ENCODE measurements around the gene ANKRD9.
"Not testable (repeated sequence)": the region's sequence is repeated elsewhere in the genome, so short reads cannot be mapped to it uniquely, and the experiment has no call there.

ANKRD9 gene

DNA sequence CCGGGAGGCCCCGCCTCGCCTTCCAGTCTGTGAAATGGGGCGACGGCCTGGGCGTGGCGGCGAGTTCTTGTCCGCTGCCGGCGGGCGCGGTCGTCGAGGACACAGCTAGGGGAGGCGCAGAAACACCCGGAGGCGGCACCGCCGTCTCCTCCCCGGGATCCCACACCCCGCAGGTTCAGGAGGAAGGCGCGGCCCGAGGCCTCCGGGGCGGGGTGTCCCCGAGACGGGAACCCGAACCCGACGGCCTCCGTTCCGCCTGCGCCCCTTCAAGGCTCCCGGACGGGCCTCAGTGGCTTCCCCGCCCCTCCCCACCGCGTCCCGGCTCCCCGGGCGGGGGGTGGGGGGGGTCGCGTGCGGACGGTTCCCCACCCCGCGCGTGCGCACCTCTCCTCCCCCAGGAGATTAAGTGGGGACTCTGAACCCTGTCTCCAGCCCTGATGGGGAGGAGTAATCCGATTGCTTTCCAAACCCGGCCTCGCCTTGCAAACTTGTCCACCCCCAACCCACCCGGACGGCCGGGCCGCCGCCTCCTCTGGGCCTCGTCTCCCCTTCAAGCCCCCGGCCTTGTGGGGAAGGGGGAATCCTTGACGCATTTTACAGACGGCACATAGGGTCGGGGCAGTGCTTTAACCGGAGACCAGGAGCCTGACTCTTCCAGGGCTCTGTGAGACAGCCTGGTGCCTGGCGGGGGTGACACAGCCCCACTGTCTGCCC, 35.3 kb upstream of the ANKRD9 start:
- H3K9ac ChIP-seq (ENCODE audit: low read depth, low read length) = no peak overlapping the region
- H3K36me3 ChIP-seq (ENCODE audit: control insufficient read depth, insufficient read depth, low read length) = no peaks in the 10 kb centered on the region
- H3K4me3 ChIP-seq (ENCODE audit: low read depth, low read length) = peak overlapping the region; percentile 38
- H3K4me1 ChIP-seq (ENCODE audit: control insufficient read depth, insufficient read depth, low read length) = peaks cover 8% of the 10 kb centered on the region
- no peaks in the 10 kb centered on the region for H3K9me3 ChIP-seq (ENCODE audit: control insufficient read depth, insufficient read depth, low read length)
- no peaks in the 10 kb centered on the region for H3K27me3 ChIP-seq (ENCODE audit: control insufficient read depth, insufficient read depth, low read length)

DNA sequence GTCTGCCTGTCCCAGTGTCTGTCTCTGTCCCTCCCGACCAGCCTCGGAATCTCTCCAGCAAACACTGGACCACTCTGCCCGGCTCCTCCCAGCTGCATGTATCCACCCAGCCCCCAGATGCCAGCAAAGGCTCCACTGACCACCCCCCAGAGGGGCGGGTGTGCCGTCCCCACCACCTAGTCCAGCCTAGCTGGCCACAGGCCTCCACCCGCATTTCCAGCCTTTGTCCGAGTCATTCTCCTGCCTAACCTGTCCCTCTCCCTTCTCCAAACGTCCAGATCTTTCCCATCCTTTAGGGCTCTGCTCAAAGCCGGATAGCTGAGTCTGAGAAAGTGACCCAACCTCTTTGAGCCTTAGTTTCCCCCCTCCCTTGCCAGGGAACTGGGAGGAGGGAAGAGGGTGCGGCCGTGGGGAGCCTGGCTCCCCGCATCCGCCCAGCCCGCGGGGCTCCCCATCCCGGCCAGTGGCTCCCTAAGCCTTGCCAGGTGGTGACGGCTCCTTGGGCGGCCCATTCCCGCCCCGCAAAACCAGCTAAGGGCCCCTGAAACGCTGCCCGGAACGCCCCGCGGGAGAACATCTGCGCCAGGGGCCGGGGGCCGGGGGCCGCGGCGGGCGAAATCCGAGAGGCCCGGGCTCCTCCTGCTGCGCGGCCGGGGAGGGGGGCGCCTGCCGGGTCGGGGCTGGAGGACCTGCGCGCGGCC, 34.6 kb upstream of the ANKRD9 start:
- H3K4me3 ChIP-seq (ENCODE audit: low read depth, low read length) = peak overlapping the region; percentile 38
- H3K9me3 ChIP-seq (ENCODE audit: control insufficient read depth, insufficient read depth, low read length) = no peaks in the 10 kb centered on the region
- H3K27me3 ChIP-seq (ENCODE audit: control insufficient read depth, insufficient read depth, low read length) = no peaks in the 10 kb centered on the region
- peaks cover 8% of the 10 kb centered on the region for H3K4me1 ChIP-seq (ENCODE audit: control insufficient read depth, insufficient read depth, low read length)
- H3K36me3 ChIP-seq (ENCODE audit: control insufficient read depth, insufficient read depth, low read length) = no peaks in the 10 kb centered on the region
- H3K9ac ChIP-seq (ENCODE audit: low read depth, low read length) = no peak overlapping the region

DNA sequence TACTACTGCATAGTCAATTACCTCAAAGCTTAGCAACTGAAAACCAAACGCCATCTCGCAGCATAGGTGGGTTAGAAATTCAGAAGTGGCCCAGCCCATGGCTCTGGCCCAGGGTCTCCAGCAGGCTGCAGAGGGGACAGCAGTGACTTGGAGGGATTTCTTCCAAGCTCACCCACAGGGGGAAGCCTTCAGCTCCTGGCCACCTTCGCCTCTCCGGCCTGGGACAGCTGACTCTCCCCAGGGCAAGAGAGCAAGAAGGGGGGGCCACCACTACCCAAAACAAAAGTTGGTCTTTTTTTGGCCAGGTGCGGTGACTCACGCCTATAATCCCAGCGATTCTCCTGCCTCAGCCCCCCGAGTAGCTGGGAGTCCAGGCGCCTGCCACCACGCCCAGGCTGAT, 32.2 kb upstream of the ANKRD9 start:
- Histone ChIP-seq H3K27me3 (ENCODE audit: control insufficient read depth, insufficient read depth, low read length) (no peaks in the 10 kb centered on the region), H3K9ac (ENCODE audit: low read depth, low read length) (no peak overlapping the region), H3K4me1 (ENCODE audit: control insufficient read depth, insufficient read depth, low read length) (peaks cover 8% of the 10 kb centered on the region), H3K4me3 (ENCODE audit: low read depth, low read length) (no peak overlapping the region), H3K36me3 (ENCODE audit: control insufficient read depth, insufficient read depth, low read length) (no peaks in the 10 kb centered on the region), H3K9me3 (ENCODE audit: control insufficient read depth, insufficient read depth, low read length) (no peaks in the 10 kb centered on the region)

DNA sequence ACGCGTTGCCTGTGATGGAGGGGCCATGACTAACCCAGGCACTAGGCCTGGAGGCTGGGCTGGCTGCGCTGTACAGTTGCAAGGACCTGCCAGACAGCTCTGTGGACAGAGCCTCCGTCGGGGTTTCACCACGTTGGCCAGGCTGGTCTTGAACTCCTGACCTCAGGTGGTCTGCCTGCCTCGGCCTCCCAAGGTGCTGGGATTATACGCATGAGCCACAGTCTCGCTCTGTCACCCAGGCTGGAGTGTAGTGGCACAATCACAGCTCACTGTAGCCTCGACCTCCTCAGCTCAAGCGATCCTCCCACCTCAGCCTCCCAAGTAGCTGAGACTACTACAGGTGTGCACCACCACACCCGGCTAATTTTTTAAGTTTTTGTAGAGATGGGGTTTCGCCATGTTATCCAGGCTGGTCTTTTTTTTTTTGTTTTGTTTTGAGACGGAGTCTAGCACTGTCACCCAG, 31.5 kb upstream of the ANKRD9 start:
- H3K36me3 ChIP-seq (ENCODE audit: control insufficient read depth, insufficient read depth, low read length); H3K27me3 ChIP-seq (ENCODE audit: control insufficient read depth, insufficient read depth, low read length); H3K9ac ChIP-seq (ENCODE audit: low read depth, low read length); H3K9me3 ChIP-seq (ENCODE audit: control insufficient read depth, insufficient read depth, low read length); H3K4me3 ChIP-seq (ENCODE audit: low read depth, low read length); H3K4me1 ChIP-seq (ENCODE audit: control insufficient read depth, insufficient read depth, low read length): not testable (repeated sequence)

DNA sequence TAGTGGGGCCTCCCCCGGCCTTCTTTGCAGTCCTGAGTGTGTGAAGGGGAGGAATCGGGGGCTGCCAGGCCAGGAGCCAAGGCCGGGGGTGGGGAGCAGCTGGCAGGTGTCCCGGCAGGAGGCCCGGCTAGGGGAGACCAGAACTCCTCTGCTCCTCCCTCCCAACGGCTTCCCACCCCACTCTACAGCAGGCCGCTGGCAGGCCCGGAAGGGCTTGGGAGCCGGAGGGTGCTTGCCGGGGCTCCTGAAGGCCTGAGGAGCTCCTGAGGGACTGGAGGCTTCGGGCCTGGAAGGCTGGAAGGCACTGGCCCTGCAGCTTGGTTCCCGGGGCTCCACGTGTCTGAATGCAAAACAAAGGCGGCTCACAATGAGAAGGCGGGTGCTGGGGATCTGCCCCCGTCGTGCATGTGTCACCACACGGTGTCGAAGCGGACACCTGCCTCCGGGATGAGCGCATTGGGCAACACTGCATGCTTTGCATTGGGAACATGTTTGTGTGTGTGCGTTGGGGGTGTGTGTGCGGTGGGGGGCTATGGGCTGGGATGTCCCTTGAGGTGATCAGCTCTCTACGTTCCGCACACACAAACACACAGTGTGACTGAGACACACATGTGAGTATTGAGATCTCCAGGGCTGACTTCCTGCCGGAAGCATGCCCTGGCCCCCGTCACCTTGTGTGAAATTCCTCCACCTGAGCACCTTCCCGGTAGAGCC, 30.9 kb upstream of the ANKRD9 start:
- Histone ChIP-seq H3K9me3 (ENCODE audit: control insufficient read depth, insufficient read depth, low read length) (no peaks in the 10 kb centered on the region), H3K36me3 (ENCODE audit: control insufficient read depth, insufficient read depth, low read length) (no peaks in the 10 kb centered on the region), H3K9ac (ENCODE audit: low read depth, low read length) (peak overlapping the region; percentile 32), H3K4me1 (ENCODE audit: control insufficient read depth, insufficient read depth, low read length) (peaks cover 4% of the 10 kb centered on the region), H3K27me3 (ENCODE audit: control insufficient read depth, insufficient read depth, low read length) (no peaks in the 10 kb centered on the region), H3K4me3 (ENCODE audit: low read depth, low read length) (no peak overlapping the region)

DNA sequence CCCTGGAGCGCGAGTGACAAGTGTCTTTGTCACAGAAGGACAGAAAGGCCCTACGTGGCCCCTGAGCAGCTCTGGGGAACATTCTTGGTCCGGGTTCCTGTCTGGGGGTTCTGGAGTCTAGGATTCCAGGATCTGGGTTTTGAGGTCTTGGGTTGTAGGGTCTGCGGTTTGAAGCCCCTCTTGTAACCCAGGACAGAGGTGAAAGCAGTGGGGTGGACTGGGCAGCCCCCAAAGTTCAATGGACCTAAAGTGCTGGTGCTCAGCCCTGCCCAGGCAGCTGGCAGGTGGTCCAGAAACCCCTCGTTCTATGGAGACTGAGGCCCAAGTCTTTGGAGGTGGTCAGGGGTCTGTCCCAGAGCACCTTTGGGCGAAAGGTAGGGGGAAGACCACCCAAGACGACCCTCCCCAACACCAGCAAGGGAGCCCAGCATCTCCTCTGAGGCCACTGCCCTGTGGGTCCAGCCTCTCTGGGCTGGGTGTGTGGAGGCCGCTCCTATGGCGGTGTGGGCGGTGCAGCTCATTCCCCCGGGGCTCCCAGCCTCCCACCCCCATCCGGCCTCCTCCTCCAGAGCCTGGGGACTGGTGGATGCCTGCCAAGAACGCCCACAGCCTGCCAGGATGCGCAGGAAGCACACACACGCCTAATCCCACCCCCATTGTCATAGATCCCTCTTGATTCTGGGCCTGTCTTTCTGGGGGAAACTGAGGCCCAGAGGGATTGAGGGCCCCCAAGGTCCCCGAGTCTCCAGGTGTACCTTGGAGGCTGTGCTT, 30.2 kb upstream of the ANKRD9 start:
- H3K4me1 ChIP-seq (ENCODE audit: control insufficient read depth, insufficient read depth, low read length) = peaks cover 4% of the 10 kb centered on the region
- H3K9me3 ChIP-seq (ENCODE audit: control insufficient read depth, insufficient read depth, low read length) = no peaks in the 10 kb centered on the region
- H3K4me3 ChIP-seq (ENCODE audit: low read depth, low read length) = no peak overlapping the region
- no peaks in the 10 kb centered on the region for H3K27me3 ChIP-seq (ENCODE audit: control insufficient read depth, insufficient read depth, low read length)
- no peak overlapping the region for H3K9ac ChIP-seq (ENCODE audit: low read depth, low read length)
- no peaks in the 10 kb centered on the region for H3K36me3 ChIP-seq (ENCODE audit: control insufficient read depth, insufficient read depth, low read length)

DNA sequence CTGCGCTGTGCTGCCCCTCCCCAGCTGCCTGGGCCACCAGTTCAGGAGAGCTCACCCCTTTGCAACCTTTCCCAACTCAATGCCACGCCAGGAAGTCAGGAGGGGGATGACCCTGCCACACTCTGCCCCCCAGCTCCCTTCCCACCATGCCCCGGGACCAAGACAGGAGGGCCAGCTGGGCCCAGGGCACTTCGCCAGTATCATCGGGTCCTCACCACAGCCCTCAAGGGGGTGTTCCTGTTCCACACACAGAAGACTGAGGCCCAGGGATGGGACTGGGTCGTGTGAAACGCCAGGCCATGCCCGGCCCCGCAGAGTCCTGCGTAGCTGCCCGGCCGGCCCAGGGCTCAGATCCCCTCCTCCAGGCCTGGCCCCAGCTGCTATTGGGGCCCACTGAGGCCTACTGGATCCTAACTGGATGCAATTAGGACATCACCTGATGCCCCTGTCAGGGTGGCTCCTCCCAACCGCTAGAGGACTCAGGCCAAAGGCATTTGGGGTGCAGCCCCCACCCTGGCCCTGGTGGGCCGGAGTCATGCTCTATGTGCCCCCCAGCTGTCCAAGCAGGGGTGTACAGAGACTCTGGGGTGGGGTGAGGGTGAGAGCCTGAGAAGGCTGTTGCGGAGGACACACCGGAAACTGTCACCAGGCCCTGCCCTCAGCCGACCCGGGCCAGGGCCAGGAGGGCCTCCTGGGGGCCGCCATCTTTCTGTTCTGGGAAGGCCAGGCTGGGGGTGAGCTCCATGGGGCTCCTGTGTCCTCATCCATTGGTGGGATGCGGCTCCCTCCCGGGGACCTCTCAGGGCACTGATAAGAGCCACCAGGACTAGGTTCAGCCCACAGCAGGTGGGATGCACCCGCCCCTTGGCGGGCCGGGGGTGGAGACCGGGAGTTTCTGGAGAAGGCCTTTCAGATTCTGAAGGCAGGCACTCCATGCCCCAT, 29.3 kb upstream of the ANKRD9 start:
- Histone ChIP-seq H3K36me3 (ENCODE audit: control insufficient read depth, insufficient read depth, low read length) (no peaks in the 10 kb centered on the region), H3K4me1 (ENCODE audit: control insufficient read depth, insufficient read depth, low read length) (peaks cover under 1% of the 10 kb centered on the region), H3K4me3 (ENCODE audit: low read depth, low read length) (no peak overlapping the region), H3K27me3 (ENCODE audit: control insufficient read depth, insufficient read depth, low read length) (no peaks in the 10 kb centered on the region), H3K9ac (ENCODE audit: low read depth, low read length) (no peak overlapping the region), H3K9me3 (ENCODE audit: control insufficient read depth, insufficient read depth, low read length) (no peaks in the 10 kb centered on the region)

DNA sequence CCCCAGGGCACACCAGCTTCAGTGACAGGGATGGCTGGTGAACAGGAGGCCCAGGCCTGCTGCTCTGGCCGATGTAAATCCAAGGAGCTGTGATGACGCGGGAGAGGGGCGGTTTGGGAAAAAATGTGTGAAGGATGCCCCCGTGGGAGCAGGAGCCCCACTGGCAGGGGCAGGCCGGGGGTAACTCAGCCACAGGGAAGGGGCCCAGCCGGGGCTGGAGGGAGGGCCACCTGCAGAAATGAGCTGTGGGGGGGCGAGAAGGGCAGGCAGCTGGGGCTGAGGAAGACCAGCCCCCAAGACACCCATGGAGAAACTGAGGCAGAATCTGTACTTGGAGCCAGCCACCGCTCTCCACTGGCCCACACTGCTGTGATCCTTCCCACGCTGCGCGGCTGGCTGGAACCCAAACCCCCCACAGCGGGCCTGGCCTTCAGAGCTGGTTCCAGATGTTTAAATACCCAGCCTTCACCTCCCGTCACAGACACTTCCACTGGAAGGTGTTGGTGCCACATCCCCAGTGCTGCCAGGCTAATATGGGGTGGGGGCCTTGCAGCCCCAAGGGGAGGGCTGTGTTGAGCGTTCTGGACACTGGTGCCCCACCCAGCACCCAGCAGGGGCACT, 28.5 kb upstream of the ANKRD9 start:
- H3K4me1 ChIP-seq (ENCODE audit: control insufficient read depth, insufficient read depth, low read length) = no peaks in the 10 kb centered on the region
- no peak overlapping the region for H3K4me3 ChIP-seq (ENCODE audit: low read depth, low read length)
- no peak overlapping the region for H3K9ac ChIP-seq (ENCODE audit: low read depth, low read length)
- H3K27me3 ChIP-seq (ENCODE audit: control insufficient read depth, insufficient read depth, low read length) = no peaks in the 10 kb centered on the region
- no peaks in the 10 kb centered on the region for H3K36me3 ChIP-seq (ENCODE audit: control insufficient read depth, insufficient read depth, low read length)
- no peaks in the 10 kb centered on the region for H3K9me3 ChIP-seq (ENCODE audit: control insufficient read depth, insufficient read depth, low read length)

DNA sequence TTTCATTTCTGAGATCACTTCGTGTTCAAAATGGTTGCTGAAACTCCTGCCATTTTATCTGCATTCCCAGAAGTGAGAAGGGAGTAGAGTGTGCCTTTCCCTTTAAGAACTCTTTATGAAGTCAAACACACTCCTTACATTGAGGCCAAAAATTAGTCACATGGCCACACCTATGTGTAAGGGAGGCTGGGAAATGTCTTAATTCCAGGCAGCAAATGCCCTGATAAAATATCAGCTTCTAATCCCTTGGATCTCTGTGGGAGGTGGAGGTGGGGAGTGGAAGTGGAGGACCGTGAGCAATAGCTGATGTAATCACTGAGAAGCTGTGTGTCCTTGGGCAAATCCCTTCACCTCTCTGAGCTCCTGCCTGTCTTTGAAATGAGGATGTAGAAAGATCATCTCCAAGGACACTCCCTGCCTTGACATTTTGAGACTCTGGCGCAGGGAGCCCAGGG, 22.7 kb upstream of the ANKRD9 start:
- Histone ChIP-seq H3K4me1 (ENCODE audit: control insufficient read depth, insufficient read depth, low read length) (no peaks in the 10 kb centered on the region), H3K27me3 (ENCODE audit: control insufficient read depth, insufficient read depth, low read length) (no peaks in the 10 kb centered on the region), H3K36me3 (ENCODE audit: control insufficient read depth, insufficient read depth, low read length) (no peaks in the 10 kb centered on the region), H3K9me3 (ENCODE audit: control insufficient read depth, insufficient read depth, low read length) (no peaks in the 10 kb centered on the region), H3K4me3 (ENCODE audit: low read depth, low read length) (no peak overlapping the region), H3K9ac (ENCODE audit: low read depth, low read length) (no peak overlapping the region)

DNA sequence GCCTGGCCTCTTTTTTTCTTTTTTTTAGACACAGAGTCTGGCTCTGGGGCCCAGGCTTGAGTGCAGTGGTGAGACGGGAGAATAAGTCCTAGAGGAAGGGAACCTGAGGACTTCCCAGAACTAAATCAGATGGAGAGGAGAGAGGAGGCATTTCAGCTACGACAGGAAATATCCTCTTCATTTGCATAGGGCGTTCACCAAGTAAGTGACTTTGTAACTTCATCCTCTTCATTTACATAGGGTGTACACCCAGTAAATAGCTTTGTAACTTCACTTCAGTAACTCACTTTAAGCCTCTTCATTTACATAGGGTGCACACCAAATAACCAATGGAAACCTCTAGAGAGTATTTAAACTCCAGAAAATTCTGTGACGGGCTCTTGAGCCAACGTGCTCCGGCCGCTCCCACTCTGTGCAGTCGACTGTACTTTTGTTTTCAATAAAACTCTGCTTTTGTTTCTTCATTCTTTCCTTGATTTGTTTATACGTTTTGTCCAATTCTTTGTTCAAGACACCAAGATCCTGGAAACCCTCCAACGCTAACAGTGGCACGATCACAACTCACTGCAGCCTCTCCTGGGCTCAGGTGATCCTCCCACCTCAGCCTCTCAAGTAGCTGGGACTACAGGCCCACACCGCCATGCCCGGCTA, 21.4 kb upstream of the ANKRD9 start:
- H3K36me3 ChIP-seq (ENCODE audit: control insufficient read depth, insufficient read depth, low read length) = no peaks in the 10 kb centered on the region
- H3K4me1 ChIP-seq (ENCODE audit: control insufficient read depth, insufficient read depth, low read length) = no peaks in the 10 kb centered on the region
- no peak overlapping the region for H3K9ac ChIP-seq (ENCODE audit: low read depth, low read length)
- no peaks in the 10 kb centered on the region for H3K9me3 ChIP-seq (ENCODE audit: control insufficient read depth, insufficient read depth, low read length)
- no peaks in the 10 kb centered on the region for H3K27me3 ChIP-seq (ENCODE audit: control insufficient read depth, insufficient read depth, low read length)
- H3K4me3 ChIP-seq (ENCODE audit: low read depth, low read length) = no peak overlapping the region

All from iPS-15b (cell line).